ENCODE data around the gene CBX4.

Gene CBX4

GRCh38 chr17:79839356-79840268 is at the start of gene CBX4:
CBX4 (minus strand) TSS chr17:79839440; CDS start chr17:79839251, 189 bp downstream.
- DNase-seq (ENCODE audit: low spot score) = peak; percentile 91

- no peak for DNase-seq (ENCODE audit: low spot score)
Observed at GRCh38 chr17:79888009-79888540, 48.8 kb upstream of the CBX4 start.

- DNase-seq (ENCODE audit: low spot score) = no peak
Observed at GRCh38 chr17:79887451-79887991, 48.3 kb upstream of the CBX4 start.

- no peak for DNase-seq (ENCODE audit: low spot score)
Observed at GRCh38 chr17:79883202-79883601, 44.0 kb upstream of the CBX4 start.

- no peak for DNase-seq (ENCODE audit: low spot score)
Observed at GRCh38 chr17:79878329-79878947, 39.2 kb upstream of the CBX4 start.

- no peak for DNase-seq (ENCODE audit: low spot score)
Observed at GRCh38 chr17:79877041-79877440, 37.8 kb upstream of the CBX4 start.

GRCh38 chr17:79875511-79875910 is 36.3 kb upstream of the CBX4 start:
- DNase-seq (ENCODE audit: low spot score) = no peak

- DNase-seq (ENCODE audit: low spot score) = peak; percentile 51
Observed at GRCh38 chr17:79874329-79874981, 35.2 kb upstream of the CBX4 start.

GRCh38 chr17:79873583-79873982 is 34.3 kb upstream of the CBX4 start:
- no peak for DNase-seq (ENCODE audit: low spot score)

GRCh38 chr17:79872762-79873161 is 33.5 kb upstream of the CBX4 start:
- DNase-seq (ENCODE audit: low spot score) = no peak

- no peak for DNase-seq (ENCODE audit: low spot score)
Observed at GRCh38 chr17:79871131-79871530, 31.9 kb upstream of the CBX4 start.

- DNase-seq (ENCODE audit: low spot score) = no peak
Observed at GRCh38 chr17:79870540-79870939, 31.3 kb upstream of the CBX4 start.

GRCh38 chr17:79866791-79867518 is 27.7 kb upstream of the CBX4 start:
- DNase-seq (ENCODE audit: low spot score) = no peak

- DNase-seq (ENCODE audit: low spot score) = no peak
Observed at GRCh38 chr17:79865351-79866210, 26.3 kb upstream of the CBX4 start.

- DNase-seq (ENCODE audit: low spot score) = no peak
Observed at GRCh38 chr17:79864617-79865250, 25.5 kb upstream of the CBX4 start.

- no peak for DNase-seq (ENCODE audit: low spot score)
Observed at GRCh38 chr17:79864147-79864546, 24.9 kb upstream of the CBX4 start.

GRCh38 chr17:79862771-79863440 is 23.7 kb upstream of the CBX4 start:
- DNase-seq (ENCODE audit: low spot score) = no peak

GRCh38 chr17:79862238-79862637 is 23.0 kb upstream of the CBX4 start:
- DNase-seq (ENCODE audit: low spot score) = no peak

- DNase-seq (ENCODE audit: low spot score) = no peak
Observed at GRCh38 chr17:79861413-79862216, 22.4 kb upstream of the CBX4 start.

Measured in CD4-positive, alpha-beta T cell treated with Interleukin-2 at 100 ng/mL for 4 hours (primary cell).